Activated T-helper 1 cell treated with anti-CD3 and anti-CD28 coated beads, Interleukin-2, amount 50 U/mL, for 16 hours (primary cell): ENCODE data around the gene MCAT.
"Not testable (repeated sequence)": the region's sequence is repeated elsewhere in the genome, so short reads cannot be mapped to it uniquely, and the experiment has no call there.

ENCODE experiments used
- DNase-seq, 2 donors: peaks; one replicate each; pipeline ENCODE4 v3.0.0-alpha.2; 2020; ENCODE audit warnings: low read depth in 1 of 2, low spot score in 1 of 2

Gene MCAT

DNA sequence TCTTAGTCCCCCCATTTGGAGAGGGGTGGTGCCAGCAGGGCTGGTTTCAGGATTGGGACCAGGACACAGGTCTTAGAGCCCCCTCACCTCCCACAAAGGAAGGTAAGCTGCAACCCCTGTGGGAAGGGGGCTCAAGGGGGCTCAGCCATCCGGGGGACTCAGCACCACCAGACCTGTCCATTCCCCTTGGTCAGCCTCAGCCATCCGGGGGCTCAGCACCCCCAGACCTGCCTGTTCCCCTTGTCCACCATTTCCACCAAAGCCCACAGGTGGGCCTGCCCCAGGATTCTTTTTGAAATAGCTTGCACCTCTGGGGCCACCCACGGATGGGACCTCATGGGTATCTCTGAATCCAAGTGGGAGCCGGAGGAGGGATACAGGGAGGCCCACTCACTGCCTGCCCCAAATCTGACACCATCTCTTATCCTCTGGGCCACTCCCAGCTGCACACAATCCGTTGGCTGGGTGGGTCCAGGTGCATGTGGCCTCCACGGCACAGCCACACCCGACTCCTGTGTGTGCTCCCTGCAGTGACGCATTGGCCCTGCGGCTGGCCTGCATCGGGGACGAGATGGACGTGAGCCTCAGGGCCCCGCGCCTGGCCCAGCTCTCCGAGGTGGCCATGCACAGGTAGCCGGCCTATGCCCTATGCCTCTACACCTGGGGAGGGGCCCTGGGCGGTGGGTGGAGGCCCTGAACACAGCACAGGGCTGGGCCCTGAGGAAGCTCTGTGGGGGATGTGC, 15.9 kb downstream of the MCAT start:
- DNase-seq = no peak

DNA sequence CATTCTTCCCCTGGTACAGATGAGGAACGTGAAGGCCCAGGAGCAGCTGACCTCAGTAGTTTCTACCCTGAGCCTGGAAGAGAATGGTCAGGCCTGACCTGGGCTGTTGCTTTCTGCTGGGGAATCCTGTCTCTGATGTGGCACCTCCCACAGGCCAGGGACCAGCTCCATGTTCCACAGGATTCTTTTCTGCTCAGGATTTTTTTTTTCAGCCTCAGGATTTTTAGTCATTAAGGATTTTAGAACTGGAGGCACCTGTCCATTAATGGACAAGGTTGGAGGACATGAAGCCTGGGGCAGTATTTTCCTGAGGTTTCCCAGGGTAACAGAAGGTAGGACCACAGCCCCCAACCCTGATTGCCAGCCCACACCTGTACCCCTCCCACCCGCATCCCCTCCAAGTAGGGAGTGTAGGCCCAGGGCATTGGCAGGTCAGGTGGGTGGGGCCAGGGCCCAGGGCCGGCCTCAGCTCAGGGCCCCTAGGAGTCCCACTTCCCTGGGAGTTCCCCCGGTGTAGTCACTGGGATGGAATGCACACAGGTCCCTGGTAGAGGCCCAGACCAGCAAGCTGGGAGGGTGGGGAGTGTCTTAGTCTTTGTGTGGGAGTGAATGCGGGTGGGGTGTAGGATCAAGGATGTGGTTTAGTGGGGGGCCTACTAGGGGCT, 16.6 kb downstream of the MCAT start:
- DNase-seq = no peak

DNA sequence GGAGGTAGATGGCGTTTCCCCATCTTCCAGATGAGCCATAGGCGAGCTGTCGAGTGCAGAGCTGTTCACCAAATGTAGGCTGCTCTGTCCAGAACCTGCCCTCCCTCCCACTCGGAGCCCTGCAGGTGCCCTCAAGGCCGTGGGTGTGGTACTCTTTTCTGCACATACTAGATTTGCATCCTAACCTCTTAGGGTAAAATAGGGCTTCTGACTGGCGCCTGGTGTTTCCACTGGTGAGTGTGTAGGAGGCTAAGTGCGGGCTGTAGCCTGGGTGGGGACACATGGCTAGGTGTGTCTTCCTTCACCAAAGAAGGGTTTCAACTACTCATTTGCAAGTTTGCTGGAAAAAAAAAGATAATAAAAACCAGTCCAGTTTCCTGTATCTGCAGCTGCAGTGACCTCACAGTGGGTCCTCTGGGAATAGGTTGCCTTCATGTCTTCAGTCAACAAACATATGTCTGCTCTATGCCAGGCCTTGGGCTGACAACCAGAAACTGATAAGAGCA, 24.2 kb downstream of the MCAT start:
- no peak for DNase-seq

DNA sequence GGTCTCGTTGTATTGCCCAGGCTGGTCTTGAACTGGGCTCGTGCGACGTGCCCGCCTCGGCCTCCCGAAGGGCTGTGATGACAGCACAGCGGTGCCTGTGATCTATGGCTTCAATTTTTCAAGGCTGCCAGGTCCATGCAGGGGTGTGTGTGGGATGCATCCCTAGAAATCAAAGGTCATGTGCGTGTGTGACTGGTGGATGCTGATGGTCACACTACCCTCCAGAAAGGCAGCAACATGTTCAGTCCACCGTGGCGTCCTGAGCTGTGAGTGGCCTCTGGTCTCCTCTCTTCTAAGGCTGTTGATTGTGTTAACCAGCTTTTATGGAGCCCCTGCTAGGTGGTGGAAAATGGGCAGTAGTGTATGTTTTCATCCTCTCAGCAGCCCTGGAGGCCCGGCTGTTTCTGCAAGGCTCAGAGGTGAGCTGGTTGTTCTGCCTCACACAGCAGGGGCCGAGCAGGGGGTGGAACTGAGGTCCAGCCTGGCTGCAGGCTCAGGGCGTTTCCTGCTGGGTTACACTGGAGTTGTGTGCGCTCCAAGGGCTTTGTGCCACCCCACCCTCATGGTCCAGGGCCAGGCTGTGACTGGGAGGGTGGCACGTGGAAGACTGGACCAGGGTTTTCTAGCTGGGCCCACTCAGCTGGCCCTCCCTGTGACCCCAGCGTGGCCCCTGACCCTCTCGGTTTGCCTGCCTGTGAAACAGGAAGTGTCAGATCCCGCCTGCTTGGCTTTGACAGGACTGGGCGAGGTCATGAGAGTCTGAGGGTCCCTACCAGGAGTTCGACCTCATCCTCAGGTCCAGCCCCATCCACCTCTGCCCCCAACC, 25.0 kb downstream of the MCAT start:
- no peak for DNase-seq

DNA sequence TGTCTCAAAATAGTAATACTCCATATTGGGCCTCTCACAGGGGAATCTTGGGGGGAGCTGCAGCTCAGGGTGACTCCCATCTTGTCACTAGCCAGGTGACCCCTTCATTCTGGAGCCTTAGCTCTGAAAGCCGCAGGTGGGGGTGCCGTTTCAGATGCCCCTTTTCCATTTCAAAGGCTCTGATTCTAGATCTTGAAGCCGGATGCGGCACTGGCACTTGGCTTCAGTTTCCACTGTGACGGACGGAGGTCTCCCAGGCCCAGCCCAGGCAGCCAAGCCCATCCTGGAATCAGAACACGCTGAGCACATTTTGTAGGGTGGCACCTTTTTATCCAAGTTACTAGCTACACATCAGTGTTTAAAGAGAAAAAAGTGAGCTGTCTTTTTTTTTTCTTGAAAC, 26.3 kb downstream of the MCAT start:
- DNase-seq = no peak

DNA sequence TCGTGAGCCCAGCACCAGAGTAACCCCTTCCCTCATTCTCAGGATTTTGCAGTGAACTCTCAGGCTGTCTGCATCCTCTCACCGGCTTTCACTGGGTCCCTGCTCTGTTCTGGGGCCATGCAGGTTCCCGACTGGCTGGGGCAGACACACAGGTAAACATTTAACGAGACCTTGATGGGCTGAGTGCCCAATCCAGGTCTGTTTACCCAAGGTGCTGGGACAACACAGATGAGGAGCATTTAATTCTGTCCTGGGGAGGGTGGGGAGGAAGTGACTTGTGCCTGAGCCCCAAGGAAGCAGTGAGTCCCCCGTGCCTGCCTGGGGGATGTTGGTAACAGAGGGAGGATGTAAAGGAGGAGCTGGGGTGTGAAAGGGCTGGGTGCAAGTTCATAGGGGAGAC, 28.2 kb downstream of the MCAT start:
- DNase-seq = no peak

DNA sequence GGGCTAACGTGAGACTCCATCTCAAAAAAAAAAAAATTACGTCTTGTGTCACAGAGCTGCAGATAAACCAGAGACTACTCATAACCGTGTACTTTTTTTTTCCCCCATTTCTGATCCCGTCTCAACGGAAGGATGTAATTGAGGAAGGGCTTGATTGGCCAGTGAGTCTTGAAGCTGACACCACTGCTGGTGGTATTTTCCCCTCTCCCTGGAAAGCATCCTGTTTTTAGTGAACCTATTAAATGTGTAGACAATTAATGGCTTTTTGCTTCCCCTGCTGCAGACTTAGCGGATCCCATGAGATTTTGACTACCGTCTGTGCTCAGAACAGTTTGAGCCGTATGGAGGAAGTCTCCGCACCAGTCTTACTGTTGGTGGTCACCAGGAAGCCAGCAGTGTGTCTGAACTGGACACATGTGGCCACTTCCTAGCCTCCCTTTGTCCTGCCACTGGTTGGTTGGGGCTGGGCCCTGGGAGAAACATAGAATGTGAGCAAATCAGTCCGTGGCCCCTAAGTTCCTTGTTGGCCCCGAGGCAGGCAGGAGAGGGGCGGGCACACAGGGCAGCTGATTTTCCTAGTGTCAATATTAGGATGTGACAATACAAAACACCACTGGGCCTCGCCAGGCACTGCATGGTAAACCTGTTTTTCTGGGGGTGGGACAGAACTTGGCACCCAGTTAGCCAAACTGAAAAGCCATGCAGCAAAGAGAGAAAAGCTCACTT, 29.5 kb downstream of the MCAT start:
- DNase-seq = no peak

DNA sequence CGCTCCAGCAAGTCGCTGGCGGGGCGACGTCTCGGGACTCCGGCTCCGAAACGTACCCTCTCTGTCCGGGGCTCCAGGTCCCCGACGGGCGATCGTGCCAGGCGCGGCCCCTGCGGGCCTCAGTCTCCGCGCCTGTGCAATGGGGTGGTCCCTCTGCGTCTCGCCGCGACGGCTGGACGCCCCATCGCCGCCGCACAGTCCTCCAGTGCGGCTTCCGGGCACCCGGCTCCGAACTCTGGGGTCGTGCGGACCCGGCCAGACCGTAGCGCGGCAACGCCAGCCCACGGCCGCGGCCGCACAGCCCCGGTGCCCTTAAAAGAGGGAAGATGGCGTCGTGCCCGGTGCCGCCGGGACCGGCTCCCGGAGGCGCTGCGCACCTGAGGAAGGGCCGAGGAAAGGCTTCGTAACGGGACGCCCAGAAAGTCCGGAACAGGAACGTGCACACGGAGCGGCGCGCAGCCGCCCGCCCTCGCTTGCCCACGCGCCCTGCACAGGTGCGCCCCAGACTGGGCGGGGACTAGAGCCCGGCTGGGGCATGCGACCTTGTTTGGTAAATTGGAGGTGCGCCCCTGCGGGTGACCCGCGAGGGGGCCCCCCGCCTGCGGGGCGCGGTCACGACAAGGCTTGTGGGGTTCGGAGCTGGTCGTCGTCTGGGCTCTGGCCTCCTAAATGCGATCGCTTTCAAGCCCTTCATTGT, 32.1 kb downstream of the MCAT start:
- DNase-seq = peak in 1 of 2 donors; percentile 14

DNA sequence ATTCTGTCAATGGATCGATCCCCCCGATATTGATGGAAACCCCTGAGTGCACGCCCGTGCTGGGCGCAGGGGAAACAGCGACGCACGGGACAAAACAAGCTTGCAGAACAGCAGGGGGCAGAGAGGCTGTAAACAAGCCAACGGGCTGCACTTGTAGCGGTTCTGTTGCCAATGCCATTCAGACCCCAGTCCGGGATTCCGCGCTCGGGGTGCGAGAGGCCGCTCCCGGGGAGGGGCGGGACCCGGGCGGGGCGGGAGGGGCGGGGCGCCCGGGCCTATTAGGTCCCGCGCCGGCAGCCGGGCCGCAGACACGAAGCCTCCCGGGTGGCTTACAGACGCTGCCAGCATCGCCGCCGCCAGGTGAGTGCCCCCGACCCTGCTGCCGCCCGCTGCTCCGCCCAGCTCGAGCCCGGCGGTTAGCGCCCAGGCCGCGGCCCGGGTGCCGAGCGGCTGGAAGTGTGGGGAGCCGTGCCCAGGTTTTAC, 32.7 kb downstream of the MCAT start, which contains the start of gene BIK:
Gene BIK (plus strand): TSS at position 307 of the 483 bp plus-strand sequence. CDS start 13,273 bp downstream, outside the sequence.
- peak; percentile 9 to 28 for DNase-seq

DNA sequence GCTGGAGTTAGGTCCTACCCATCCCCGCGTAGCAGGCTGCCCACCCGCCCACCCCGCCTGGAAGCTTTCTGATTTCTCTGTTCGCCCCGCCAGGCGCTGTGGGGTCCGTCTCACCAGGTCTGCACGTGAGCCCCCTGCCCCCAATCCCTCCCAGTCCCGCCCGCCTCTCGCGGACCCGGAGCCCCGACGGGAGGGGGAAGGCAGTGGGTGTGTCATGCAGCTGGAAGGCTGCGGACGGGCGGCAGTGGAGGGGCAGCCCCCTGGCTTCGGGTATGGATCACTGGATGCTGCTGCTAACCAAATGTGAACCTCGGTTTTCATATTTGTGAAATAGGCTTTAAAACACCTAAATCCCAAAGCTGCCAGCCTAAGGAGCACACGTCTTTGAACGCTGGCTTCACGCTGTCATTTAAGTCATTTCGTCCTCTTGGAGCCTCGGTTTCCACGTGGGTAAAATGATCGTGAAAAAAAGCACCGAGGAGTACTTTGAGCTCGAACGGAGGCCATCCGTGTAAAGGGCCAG, 33.2 kb downstream of the MCAT start:
- DNase-seq = no peak

DNA sequence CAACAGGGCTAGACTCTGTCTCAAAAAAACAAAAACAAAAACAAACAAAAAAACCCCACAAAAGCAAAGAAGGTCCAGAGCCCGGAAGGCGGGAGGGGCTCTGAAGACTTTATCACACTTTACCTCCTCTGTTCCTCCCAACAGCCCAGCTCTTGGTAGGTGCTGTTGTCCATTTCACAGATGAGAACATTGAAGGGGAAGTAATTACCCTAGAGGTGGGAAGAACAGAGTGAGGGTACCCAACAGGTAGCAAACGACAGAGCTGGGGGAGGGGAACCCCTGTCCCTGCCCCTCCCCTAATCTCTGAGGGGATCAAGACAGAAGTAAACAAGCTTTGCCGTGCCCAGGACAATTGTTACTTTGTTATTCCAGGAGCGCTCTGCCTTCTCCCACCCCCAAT, 33.7 kb downstream of the MCAT start:
- DNase-seq = no peak

DNA sequence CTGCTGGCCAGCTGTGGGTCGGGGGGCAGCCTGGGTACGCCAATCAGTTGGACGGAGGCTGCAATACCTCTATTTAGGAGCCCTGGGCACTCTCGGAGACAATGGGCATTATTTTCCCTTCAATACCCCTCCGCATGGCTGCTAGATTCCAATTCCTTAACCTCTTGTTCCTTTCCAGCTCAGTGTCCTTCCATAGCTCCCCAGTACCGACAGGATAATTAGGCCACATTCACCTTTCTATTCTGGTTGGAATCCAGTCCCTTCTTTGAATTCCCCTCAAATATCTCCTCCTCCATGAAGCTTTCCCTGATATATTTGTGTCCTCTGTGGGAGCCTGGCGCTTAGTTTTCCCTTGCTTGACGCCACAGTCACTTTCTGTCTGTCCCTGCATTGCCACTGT, 36.9 kb downstream of the MCAT start:
- DNase-seq = no peak

DNA sequence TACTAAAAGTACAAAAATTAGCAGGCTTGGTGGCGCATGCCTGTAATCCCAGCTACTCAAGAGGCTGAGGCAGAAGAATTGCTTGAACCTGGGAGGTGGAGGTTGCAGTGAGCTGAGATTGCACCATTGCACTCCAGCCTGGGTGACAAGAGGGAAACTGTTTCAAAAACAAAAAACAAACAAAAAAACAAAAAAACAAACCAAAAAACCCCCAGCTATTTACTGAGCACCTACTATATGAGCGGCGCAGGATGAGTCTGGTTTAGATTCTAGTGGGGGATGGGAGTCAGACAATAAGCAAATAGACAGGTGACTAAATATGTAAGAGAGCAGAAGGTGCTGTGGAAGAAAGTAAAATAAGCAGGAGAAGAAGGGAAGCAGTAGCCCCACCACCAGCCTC, 38.2 kb downstream of the MCAT start:
- DNase-seq = not testable (repeated sequence)

DNA sequence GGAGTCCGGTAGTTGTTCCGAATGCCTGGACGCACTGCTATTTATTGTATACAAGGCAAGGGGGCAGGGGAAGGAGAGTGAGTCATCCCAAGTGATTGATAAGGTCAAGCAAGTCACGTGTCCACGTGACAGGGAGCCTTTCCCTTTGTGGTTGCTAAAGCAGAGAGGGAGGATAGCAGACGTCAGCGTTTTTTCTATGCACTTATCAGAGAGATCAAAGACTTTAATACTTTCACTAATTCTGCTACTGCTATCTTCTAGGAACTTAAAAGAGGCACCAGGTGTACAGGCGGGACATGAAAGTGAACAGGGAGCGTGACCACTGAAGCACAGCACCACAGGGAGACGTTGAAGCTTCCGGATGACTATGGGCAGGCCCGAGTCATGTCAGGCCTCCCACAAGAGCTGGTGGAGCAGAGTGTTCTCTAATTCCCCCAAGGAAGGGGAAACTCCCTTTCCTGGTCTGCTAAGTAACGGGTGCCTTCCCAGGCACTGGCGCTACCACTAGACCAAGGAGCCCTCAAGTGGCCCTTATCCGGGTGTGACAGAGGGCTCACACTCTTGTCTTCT, 39.1 kb downstream of the MCAT start:
- DNase-seq = not testable (repeated sequence)

DNA sequence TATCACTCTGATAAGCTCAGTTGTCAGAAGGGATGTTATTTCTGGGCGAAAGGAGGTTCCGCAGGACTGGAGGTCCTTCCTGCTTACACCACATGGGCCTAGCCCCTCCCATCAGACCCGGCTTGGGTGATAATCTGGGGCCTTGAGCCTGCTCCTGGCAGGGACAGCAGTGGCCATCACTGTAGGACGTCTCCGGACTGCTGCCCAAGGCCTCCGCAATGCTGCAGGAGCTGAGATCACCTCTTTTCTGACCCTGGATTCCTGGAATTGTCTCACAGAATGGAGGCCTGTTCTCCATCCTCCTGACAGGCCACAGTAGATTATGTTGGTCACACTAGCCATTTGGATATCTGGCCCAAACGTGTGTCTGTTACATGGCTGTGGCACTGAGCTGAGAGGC, 41.9 kb downstream of the MCAT start:
- DNase-seq = no peak

DNA sequence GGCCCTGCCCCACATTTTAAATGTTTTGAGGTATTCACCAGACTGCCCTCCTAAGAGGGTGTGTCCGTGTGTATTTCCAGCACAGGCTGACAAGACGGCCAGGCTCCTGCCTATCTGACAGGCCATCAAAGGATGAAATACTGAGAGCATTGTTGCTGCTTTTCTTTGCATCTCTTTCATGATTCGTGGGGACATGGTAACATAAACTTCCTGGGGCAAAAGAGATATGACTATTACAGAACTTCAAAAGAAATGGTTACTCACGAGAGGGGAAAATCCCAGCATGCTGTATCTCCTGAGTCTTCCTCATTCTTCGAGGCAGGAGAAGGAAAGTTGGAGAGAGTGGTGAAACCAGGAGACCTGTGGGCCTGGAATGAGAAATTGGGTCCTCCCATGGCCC, 43.0 kb downstream of the MCAT start:
- DNase-seq = no peak

DNA sequence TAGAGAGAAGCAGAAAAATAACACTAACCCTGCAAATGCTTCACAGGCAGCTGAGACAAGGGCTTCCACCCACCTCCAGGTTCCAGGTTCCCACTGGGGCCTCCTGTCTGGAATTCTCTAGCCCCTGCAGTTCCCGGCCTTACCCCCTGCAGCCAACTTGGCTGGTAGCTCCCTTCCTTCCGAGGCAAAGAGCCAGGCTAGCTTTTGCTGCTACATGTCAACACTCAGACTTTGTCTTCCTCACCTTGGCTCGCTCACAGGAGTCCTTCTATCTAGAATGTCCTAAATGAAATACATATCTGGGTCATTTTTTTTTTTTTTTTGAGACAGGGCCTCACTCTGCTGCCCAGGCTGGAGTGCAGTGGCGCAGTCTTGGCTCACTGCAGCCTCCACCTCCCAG, 44.1 kb downstream of the MCAT start:
- DNase-seq = no peak

DNA sequence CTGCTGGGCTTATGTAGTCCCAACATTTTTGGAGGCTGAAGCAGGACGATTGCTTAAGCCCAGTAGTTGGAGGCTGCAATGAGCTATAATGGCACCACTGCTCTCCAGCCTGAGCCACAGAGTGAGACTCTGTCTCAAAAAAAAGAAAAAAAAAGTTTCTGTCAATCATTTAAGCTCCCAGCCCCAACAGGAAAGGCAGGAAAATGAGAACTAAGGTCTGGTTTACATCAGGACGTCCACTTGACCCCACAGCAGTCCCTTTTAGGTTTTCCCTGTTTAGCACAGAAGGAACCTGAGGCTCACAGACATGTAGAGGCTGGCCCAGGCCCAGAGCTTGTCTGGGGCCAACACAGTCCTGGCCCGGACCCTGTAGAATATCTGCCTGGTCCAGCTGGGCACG, 44.8 kb downstream of the MCAT start:
- no peak for DNase-seq

DNA sequence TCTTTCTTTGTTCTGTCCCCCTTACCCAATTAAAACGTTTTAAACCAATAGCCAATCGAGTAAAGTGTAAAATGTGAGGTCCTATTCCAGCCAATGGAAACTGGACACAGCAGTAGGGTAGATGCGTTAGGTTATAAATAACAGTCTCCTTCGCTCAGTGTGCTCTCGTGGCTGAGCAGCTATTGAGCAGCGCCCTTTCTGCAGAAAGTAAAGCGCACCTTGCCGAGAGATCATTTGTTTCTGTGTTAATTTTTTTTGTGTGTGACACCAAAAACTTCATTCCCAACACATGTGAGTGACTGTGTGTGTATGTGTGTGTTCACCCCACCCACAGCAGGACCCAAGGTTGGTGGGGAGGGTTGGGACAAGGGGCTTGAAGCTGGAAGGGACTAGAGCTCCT, 46.8 kb downstream of the MCAT start:
- no peak for DNase-seq

DNA sequence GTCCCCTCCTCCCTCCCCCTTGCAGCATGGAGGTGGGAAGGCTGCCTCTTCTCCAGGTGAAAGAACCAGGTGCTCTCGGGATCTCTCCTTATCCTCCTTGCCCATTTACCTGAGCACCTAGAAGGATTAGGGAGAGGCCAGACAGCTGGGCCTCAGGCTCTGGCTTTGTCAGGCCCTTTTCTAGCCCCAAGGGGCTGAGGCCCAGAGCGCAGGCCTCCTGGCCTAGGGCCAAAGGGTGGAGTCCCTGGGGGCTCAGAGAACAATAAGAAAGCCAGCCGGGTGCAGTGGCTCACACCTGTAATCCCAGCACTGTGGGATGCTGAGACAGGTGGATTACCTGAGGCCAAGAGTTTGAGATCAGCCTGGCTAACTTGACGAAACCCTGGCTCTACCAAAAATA, 48.6 kb downstream of the MCAT start:
- DNase-seq = no peak
